Neutrophil (primary cell): ENCODE measurements around the gene VPS18.

Experiments used
- H3K27ac ChIP-seq: fragments of 200-600 bp; sonication (generic); 2 replicates; pipeline ENCODE4 v1.5.1; 2016; ENCODE audit warnings: mild to moderate bottlenecking, moderate library complexity
- H3K27me3 ChIP-seq: fragments of 200-600 bp; sonication (generic); 2 replicates; pipeline ENCODE4 v1.6.0; 2016; ENCODE audit warnings: mild to moderate bottlenecking
- H3K36me3 ChIP-seq: fragments of 200-600 bp; sonication (generic); 2 replicates; pipeline ENCODE4 v1.5.1; 2017
- H3K4me1 ChIP-seq, 2 experiments: fragments of 200-600 bp in 1 of 2; sonication (generic) in 1 of 2; 1 replicate in 1 of 2; 2 replicates in 1 of 2; pipeline versions ENCODE4 v1.5.1 to v1.6.1; 2013 to 2016; ENCODE audit warnings: low read depth in 1 of 2, low read length in 1 of 2, mild to moderate bottlenecking in 1 of 2, moderate library complexity in 1 of 2; ENCODE audit not compliant: control insufficient read depth in 1 of 2, insufficient read depth in 1 of 2
- H3K4me3 ChIP-seq, 2 experiments: fragments of 200-600 bp in 1 of 2; sonication (generic) in 1 of 2; 1 replicate in 1 of 2; 2 replicates in 1 of 2; pipeline ENCODE4 v1.5.1; 2013 to 2016; ENCODE audit warnings: low read depth in 1 of 2, low read length in 1 of 2, mild to moderate bottlenecking in 1 of 2, moderate library complexity in 1 of 2
- H3K9me3 ChIP-seq: fragments of 200-600 bp; sonication (generic); 2 replicates; pipeline ENCODE4 v1.5.1; 2016
- TF ChIP-seq, protein P1 (sequence below): fragments of 200-600 bp; sonication (generic); IDR thresholded peaks from 2 replicates; pipeline ENCODE4 v1.5.1; 2016; ENCODE audit warnings: antibody characterized with exemption

The VPS18 gene

DNA sequence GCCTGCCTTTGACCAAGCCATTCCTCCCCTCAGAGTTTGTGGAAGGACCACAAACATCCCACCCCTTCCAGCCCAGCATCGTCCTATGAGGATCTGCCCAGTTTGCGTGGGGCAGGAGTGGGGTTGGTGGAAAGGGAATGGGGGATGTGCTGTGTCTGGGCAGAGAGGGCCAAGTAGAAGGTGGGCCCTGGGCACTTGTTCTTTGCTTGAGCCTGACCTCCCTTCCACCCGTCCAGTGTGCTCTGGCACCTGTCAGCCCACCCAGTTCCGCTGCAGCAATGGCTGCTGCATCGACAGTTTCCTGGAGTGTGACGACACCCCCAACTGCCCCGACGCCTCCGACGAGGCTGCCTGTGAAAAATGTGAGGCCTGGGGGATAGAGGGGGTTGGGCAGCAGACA lies 40.1 kb upstream of the VPS18 start:
- H3K36me3 ChIP-seq, result peaks cover 17% of the 10 kb centered on the region
- H3K27ac ChIP-seq, result no peak overlapping the region
- no peak overlapping the region for H3K4me3 ChIP-seq
- no peaks in the 10 kb centered on the region for H3K9me3 ChIP-seq
- TF ChIP-seq, protein P1, sequence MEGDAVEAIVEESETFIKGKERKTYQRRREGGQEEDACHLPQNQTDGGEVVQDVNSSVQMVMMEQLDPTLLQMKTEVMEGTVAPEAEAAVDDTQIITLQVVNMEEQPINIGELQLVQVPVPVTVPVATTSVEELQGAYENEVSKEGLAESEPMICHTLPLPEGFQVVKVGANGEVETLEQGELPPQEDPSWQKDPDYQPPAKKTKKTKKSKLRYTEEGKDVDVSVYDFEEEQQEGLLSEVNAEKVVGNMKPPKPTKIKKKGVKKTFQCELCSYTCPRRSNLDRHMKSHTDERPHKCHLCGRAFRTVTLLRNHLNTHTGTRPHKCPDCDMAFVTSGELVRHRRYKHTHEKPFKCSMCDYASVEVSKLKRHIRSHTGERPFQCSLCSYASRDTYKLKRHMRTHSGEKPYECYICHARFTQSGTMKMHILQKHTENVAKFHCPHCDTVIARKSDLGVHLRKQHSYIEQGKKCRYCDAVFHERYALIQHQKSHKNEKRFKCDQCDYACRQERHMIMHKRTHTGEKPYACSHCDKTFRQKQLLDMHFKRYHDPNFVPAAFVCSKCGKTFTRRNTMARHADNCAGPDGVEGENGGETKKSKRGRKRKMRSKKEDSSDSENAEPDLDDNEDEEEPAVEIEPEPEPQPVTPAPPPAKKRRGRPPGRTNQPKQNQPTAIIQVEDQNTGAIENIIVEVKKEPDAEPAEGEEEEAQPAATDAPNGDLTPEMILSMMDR, result no peak
- peaks cover 21 to 24% of the 10 kb centered on the region in 2 experiments for H3K4me1 ChIP-seq
- no peaks in the 10 kb centered on the region for H3K27me3 ChIP-seq

DNA sequence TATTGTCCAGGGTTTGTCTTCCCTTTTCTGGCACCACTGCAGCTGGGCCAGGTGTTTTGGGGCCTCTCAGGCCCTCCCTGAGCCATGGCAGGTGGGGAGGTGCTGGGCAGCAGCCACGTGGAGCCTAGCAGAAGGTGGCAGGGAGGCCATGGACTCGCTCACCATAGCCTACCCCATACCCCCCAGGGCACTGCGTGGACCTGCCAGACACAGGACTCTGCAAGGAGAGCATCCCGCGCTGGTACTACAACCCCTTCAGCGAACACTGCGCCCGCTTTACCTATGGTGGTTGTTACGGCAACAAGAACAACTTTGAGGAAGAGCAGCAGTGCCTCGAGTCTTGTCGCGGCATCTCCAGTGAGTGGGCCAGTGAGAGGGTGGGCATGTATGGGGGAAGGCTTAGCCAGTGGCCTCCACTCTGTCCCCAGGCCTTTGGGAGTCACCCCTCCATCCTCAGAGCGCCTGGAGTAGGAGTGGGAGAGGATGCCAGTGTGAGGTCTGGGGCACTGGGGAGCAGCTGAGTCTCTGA lies 38.5 kb upstream of the VPS18 start:
- TF ChIP-seq, protein P1, result no peak
- Histone ChIP-seq H3K4me3 (no peak overlapping the region), H3K9me3 (no peaks in the 10 kb centered on the region), H3K27ac (no peak overlapping the region), H3K36me3 (peaks cover 17% of the 10 kb centered on the region), H3K4me1 (peaks cover 23 to 36% of the 10 kb centered on the region in 2 experiments), H3K27me3 (no peaks in the 10 kb centered on the region)

DNA sequence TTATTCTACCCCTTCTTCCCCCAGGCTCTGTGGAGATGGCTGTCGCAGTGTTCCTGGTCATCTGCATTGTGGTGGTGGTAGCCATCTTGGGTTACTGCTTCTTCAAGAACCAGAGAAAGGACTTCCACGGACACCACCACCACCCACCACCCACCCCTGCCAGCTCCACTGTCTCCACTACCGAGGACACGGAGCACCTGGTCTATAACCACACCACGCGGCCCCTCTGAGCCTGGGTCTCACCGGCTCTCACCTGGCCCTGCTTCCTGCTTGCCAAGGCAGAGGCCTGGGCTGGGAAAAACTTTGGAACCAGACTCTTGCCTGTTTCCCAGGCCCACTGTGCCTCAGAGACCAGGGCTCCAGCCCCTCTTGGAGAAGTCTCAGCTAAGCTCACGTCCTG lies 37.5 kb upstream of the VPS18 start:
- Histone ChIP-seq H3K4me3 (no peak overlapping the region), H3K27me3 (no peaks in the 10 kb centered on the region), H3K36me3 (peaks cover 17% of the 10 kb centered on the region), H3K4me1 (peaks cover 23 to 43% of the 10 kb centered on the region in 2 experiments), H3K9me3 (no peaks in the 10 kb centered on the region), H3K27ac (peak overlapping the region; percentile 37)
- TF ChIP-seq, protein P1, result no peak

DNA sequence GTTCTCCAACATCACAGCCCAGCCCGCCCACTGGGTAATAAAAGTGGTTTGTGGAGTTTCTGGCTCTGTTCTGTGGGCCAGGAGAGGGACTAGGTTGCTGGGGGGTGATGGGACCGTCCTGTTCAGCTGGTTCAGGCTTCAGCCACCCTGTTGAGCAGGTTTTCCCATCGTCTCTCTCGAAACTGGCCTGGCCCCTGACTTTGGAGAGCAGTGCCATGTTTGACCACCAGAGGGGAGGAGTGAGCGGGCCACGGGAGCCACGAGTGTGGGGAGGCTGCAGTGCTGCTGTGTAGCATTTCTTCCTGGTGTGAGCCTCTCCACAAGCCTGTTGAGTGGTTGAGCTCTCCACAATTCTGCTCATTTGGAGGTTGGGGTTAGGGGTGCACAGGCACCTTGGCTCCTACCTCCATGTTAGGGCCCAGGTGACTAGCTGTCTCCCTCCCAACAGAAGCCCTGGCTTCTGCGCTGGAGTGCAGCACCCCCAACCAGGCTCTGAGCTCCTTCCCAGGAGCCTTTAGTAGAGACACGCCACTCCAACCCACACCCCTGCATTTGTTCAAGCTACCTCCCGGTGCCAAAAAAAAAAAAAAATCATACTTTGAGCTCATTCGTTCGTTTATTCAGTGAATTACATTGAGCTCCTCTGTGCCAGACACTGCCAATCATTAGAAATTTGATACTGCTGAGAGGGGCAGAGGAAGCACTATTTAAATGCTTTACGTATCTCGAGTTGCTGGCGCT lies 36.5 kb upstream of the VPS18 start:
- Histone ChIP-seq H3K27ac (peak overlapping the region; percentile 37), H3K4me3 (no peak overlapping the region), H3K36me3 (peaks cover 17% of the 10 kb centered on the region), H3K9me3 (no peaks in the 10 kb centered on the region), H3K4me1 (peaks cover 23 to 48% of the 10 kb centered on the region in 2 experiments), H3K27me3 (no peaks in the 10 kb centered on the region)
- TF ChIP-seq, protein P1, result peak; percentile 96

DNA sequence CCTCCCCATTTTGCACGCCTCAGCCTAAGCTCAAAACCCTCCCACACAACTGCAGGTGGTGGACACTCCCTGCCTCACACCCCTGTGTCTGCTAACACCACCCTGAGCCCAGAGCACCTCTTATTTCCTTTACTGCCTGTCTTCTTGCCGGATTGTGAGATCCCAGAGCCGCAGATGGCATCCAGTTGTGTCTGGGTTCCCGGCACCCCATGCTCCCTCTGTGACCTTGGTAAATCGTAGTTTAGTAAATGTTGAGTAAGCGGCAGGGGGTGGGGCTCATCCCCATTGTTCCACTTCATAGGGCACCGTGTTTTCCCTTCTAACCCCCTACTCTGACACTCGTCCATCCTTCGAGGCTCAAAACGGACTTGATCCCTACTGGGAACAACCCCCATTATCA lies 35.5 kb upstream of the VPS18 start:
- Histone ChIP-seq H3K4me3 (no peak overlapping the region), H3K27ac (no peak overlapping the region), H3K4me1 (peaks cover 23 to 48% of the 10 kb centered on the region in 2 experiments), H3K27me3 (no peaks in the 10 kb centered on the region), H3K36me3 (peaks cover 17% of the 10 kb centered on the region), H3K9me3 (no peaks in the 10 kb centered on the region)
- TF ChIP-seq, protein P1, result no peak
